ENCODE measurements around the gene SNAPIN. TPM values are rescaled to one million over a fixed set of nuclear protein-coding genes. Genes with fewer than 3 reads are reported as not detected.

Gene SNAPIN
- total RNA-seq, 1 experiment from 2014 or later, result 23.4 TPM

DNA sequence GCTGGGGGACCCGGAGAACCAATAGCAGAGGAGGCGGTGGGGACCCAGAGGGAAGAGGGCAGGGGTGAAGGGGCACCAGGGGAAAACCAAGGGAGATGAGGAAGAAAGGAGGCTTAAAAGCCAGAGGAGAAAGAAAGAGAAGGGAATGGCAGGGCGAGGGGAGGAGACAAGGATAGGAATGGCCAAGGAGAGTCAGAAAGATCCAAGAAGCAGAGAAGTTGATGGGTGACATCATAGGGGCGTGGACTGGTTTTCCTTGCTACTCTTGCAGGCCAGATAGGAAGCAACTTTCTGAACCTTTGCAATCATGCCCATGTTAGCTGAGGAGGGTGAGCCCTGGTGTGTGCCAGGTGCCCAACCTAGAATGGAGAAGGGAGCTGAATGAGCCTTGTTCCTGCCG lies 25.4 kb downstream of the SNAPIN start (continued):
- TF ChIP-seq, protein P1, sequence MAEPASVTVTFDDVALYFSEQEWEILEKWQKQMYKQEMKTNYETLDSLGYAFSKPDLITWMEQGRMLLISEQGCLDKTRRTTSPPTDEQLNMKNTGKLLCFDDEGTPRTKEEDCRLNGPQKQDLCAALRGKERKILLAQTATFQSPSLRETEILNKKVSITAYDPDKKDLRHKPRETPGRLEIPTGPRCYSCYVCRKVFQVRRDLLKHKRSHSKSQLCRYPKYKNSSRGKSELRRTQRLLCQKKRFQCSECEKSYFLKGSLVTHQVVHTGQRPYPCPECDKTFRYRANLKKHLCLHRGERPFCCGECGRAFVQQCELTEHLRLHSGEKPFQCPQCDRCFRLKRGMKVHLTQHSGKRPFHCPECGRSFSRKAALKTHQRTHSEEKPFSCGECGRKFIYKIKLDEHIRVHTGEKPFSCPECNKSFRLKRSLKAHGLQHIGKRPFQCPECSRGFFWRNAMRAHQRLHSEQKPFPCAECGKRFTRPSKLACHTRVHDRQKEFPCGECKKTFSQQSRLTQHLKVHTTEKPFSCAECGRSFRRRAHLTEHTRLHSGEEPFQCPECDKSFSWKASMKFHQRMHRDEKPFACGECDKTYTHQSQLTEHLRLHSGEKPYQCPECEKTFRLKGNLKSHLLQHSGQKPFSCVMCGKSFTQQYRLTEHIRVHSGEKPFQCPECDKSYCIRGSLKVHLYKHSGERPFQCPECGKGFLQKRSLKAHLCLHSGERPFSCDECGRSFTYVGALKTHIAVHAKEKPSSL (CRISPR knock-in tag; conservative IDR thresholded peaks at IDR 0.05), result no peak
- TF ChIP-seq, protein P2, sequence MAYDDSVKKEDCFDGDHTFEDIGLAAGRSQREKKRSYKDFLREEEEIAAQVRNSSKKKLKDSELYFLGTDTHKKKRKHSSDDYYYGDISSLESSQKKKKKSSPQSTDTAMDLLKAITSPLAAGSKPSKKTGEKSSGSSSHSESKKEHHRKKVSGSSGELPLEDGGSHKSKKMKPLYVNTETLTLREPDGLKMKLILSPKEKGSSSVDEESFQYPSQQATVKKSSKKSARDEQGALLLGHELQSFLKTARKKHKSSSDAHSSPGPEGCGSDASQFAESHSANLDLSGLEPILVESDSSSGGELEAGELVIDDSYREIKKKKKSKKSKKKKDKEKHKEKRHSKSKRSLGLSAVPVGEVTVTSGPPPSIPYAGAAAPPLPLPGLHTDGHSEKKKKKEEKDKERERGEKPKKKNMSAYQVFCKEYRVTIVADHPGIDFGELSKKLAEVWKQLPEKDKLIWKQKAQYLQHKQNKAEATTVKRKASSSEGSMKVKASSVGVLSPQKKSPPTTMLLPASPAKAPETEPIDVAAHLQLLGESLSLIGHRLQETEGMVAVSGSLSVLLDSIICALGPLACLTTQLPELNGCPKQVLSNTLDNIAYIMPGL (CRISPR knock-in tag; IDR thresholded peaks at IDR 0.05), result no peak
- TF ChIP-seq MXD4 (CRISPR knock-in tag; IDR thresholded peaks at IDR 0.05; ENCODE audit: borderline replicate concordance), result no peak
- TF ChIP-seq ZNF317 (CRISPR knock-in tag; IDR thresholded peaks at IDR 0.05; ENCODE audit: borderline replicate concordance, low read depth), result no peak
- TF ChIP-seq, protein P3, sequence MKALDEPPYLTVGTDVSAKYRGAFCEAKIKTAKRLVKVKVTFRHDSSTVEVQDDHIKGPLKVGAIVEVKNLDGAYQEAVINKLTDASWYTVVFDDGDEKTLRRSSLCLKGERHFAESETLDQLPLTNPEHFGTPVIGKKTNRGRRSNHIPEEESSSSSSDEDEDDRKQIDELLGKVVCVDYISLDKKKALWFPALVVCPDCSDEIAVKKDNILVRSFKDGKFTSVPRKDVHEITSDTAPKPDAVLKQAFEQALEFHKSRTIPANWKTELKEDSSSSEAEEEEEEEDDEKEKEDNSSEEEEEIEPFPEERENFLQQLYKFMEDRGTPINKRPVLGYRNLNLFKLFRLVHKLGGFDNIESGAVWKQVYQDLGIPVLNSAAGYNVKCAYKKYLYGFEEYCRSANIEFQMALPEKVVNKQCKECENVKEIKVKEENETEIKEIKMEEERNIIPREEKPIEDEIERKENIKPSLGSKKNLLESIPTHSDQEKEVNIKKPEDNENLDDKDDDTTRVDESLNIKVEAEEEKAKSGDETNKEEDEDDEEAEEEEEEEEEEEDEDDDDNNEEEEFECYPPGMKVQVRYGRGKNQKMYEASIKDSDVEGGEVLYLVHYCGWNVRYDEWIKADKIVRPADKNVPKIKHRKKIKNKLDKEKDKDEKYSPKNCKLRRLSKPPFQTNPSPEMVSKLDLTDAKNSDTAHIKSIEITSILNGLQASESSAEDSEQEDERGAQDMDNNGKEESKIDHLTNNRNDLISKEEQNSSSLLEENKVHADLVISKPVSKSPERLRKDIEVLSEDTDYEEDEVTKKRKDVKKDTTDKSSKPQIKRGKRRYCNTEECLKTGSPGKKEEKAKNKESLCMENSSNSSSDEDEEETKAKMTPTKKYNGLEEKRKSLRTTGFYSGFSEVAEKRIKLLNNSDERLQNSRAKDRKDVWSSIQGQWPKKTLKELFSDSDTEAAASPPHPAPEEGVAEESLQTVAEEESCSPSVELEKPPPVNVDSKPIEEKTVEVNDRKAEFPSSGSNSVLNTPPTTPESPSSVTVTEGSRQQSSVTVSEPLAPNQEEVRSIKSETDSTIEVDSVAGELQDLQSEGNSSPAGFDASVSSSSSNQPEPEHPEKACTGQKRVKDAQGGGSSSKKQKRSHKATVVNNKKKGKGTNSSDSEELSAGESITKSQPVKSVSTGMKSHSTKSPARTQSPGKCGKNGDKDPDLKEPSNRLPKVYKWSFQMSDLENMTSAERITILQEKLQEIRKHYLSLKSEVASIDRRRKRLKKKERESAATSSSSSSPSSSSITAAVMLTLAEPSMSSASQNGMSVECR (CRISPR knock-in tag; IDR thresholded peaks at IDR 0.05; ENCODE audit: borderline replicate concordance), result no peak
- TF ChIP-seq FOXP1 (CRISPR knock-in tag; IDR thresholded peaks at IDR 0.05; ENCODE audit: borderline replicate concordance), result no peak
- TF ChIP-seq, protein P4, sequence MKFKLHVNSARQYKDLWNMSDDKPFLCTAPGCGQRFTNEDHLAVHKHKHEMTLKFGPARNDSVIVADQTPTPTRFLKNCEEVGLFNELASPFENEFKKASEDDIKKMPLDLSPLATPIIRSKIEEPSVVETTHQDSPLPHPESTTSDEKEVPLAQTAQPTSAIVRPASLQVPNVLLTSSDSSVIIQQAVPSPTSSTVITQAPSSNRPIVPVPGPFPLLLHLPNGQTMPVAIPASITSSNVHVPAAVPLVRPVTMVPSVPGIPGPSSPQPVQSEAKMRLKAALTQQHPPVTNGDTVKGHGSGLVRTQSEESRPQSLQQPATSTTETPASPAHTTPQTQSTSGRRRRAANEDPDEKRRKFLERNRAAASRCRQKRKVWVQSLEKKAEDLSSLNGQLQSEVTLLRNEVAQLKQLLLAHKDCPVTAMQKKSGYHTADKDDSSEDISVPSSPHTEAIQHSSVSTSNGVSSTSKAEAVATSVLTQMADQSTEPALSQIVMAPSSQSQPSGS (CRISPR knock-in tag; IDR thresholded peaks at IDR 0.05; ENCODE audit: borderline replicate concordance, low read depth), result no peak
- no peak for TF ChIP-seq FOXJ3 (CRISPR knock-in tag; IDR thresholded peaks at IDR 0.05; ENCODE audit: borderline replicate concordance)

DNA sequence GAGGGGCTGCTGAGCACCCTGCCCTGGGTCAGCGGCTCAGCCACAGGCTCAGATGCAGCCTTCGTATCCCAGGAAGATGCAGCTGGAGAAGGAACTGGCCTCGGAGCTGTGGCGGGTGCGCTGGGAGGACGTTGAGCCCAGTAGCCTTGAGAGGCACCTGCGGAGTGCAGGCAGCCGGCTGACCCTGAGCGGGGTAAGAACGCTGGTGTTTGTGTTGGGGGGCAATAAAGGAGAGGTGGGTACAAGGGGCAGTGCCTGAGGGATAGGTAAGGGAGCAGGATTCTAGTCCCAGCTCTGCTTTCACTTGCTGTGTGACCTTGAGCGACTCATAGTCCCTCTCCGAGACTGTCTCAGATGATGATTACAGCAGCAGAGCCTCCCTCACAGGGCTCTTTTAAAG lies 26.4 kb downstream of the SNAPIN start:
- Mint-ChIP-seq H3K9me3 (no peaks in the 10 kb centered on the region), H3K4me1 (peaks cover 11% of the 10 kb centered on the region), H3K36me3 (peaks cover 12% of the 10 kb centered on the region), H3K27me3 (ENCODE audit: low read depth) (peaks cover 7% of the 10 kb centered on the region), H3K4me3 (no peak overlapping the region), H3K27ac (no peak overlapping the region)
- ATAC-seq, result no peak
- CTCF ChIA-PET, result no interaction called here
- no peak for DNase-seq (ENCODE audit: low spot score)
- POLR2A ChIA-PET, result interaction anchor here (0.9 kb wide), 1 partner anchor 84 kb away, joined by 3 read pairs; no protein-coding TSS in a partner anchor
- TF ChIP-seq MXD4 (CRISPR knock-in tag; IDR thresholded peaks at IDR 0.05; ENCODE audit: borderline replicate concordance), result no peak
- TF ChIP-seq, protein P5, sequence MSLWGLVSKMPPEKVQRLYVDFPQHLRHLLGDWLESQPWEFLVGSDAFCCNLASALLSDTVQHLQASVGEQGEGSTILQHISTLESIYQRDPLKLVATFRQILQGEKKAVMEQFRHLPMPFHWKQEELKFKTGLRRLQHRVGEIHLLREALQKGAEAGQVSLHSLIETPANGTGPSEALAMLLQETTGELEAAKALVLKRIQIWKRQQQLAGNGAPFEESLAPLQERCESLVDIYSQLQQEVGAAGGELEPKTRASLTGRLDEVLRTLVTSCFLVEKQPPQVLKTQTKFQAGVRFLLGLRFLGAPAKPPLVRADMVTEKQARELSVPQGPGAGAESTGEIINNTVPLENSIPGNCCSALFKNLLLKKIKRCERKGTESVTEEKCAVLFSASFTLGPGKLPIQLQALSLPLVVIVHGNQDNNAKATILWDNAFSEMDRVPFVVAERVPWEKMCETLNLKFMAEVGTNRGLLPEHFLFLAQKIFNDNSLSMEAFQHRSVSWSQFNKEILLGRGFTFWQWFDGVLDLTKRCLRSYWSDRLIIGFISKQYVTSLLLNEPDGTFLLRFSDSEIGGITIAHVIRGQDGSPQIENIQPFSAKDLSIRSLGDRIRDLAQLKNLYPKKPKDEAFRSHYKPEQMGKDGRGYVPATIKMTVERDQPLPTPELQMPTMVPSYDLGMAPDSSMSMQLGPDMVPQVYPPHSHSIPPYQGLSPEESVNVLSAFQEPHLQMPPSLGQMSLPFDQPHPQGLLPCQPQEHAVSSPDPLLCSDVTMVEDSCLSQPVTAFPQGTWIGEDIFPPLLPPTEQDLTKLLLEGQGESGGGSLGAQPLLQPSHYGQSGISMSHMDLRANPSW (CRISPR knock-in tag; conservative IDR thresholded peaks at IDR 0.05; ENCODE audit: low read depth), result no peak
- TF ChIP-seq, protein P6, sequence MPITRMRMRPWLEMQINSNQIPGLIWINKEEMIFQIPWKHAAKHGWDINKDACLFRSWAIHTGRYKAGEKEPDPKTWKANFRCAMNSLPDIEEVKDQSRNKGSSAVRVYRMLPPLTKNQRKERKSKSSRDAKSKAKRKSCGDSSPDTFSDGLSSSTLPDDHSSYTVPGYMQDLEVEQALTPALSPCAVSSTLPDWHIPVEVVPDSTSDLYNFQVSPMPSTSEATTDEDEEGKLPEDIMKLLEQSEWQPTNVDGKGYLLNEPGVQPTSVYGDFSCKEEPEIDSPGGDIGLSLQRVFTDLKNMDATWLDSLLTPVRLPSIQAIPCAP (CRISPR knock-in tag; IDR thresholded peaks at IDR 0.05), result no peak
- TF ChIP-seq JAZF1 (CRISPR knock-in tag; IDR thresholded peaks at IDR 0.05), result no peak
- TF ChIP-seq SMAD3 (CRISPR knock-in tag; IDR thresholded peaks at IDR 0.05; ENCODE audit: borderline replicate concordance), result no peak
- TF ChIP-seq SOX15 (CRISPR knock-in tag; IDR thresholded peaks at IDR 0.05), result no peak
- TF ChIP-seq, protein P7, sequence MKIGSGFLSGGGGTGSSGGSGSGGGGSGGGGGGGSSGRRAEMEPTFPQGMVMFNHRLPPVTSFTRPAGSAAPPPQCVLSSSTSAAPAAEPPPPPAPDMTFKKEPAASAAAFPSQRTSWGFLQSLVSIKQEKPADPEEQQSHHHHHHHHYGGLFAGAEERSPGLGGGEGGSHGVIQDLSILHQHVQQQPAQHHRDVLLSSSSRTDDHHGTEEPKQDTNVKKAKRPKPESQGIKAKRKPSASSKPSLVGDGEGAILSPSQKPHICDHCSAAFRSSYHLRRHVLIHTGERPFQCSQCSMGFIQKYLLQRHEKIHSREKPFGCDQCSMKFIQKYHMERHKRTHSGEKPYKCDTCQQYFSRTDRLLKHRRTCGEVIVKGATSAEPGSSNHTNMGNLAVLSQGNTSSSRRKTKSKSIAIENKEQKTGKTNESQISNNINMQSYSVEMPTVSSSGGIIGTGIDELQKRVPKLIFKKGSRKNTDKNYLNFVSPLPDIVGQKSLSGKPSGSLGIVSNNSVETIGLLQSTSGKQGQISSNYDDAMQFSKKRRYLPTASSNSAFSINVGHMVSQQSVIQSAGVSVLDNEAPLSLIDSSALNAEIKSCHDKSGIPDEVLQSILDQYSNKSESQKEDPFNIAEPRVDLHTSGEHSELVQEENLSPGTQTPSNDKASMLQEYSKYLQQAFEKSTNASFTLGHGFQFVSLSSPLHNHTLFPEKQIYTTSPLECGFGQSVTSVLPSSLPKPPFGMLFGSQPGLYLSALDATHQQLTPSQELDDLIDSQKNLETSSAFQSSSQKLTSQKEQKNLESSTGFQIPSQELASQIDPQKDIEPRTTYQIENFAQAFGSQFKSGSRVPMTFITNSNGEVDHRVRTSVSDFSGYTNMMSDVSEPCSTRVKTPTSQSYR (CRISPR knock-in tag; IDR thresholded peaks at IDR 0.05), result no peak
- no peak for TF ChIP-seq GTF2I (CRISPR knock-in tag; conservative IDR thresholded peaks at IDR 0.05)
- no peak for TF ChIP-seq ESRRA (CRISPR knock-in tag; IDR thresholded peaks at IDR 0.05; ENCODE audit: borderline replicate concordance)
- TF ChIP-seq, protein P8, sequence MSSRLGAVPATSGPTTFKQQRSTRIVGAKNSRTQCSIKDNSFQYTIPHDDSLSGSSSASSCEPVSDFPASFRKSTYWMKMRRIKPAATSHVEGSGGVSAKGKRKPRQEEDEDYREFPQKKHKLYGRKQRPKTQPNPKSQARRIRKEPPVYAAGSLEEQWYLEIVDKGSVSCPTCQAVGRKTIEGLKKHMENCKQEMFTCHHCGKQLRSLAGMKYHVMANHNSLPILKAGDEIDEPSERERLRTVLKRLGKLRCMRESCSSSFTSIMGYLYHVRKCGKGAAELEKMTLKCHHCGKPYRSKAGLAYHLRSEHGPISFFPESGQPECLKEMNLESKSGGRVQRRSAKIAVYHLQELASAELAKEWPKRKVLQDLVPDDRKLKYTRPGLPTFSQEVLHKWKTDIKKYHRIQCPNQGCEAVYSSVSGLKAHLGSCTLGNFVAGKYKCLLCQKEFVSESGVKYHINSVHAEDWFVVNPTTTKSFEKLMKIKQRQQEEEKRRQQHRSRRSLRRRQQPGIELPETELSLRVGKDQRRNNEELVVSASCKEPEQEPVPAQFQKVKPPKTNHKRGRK (CRISPR knock-in tag; IDR thresholded peaks at IDR 0.05; ENCODE audit: borderline replicate concordance), result no peak

Data from WTC11 (cell line).